Occipital lobe (tissue), 2 donors: ENCODE measurements around the gene CARD19. TPM values are rescaled to one million over a fixed set of nuclear protein-coding genes. Genes with fewer than 3 reads are reported as not detected.

Experiments
- DNase-seq: peaks from one replicate; lab custom pipeline; 2025; lab: John Stamatoyannopoulos, UW
- total RNA-seq: library from RNA; depleted of rRNA; stranded (reverse); fragments of >200 nt; gene quantifications from one replicate; pipeline ENCODE4 v1.2.3, GENCODE V29; 2014

CARD19 gene
- total RNA-seq, 1 donor from 2014 or later = 15.3 TPM

- no peak for DNase-seq
Measured at GRCh38 chr9:93117924-93118862, 22.2 kb downstream of the CARD19 start.

GRCh38 chr9:93118863-93119702 is 23.1 kb downstream of the CARD19 start:
- DNase-seq = no peak

GRCh38 chr9:93119703-93119952 is 23.6 kb downstream of the CARD19 start:
- no peak for DNase-seq

DNA sequence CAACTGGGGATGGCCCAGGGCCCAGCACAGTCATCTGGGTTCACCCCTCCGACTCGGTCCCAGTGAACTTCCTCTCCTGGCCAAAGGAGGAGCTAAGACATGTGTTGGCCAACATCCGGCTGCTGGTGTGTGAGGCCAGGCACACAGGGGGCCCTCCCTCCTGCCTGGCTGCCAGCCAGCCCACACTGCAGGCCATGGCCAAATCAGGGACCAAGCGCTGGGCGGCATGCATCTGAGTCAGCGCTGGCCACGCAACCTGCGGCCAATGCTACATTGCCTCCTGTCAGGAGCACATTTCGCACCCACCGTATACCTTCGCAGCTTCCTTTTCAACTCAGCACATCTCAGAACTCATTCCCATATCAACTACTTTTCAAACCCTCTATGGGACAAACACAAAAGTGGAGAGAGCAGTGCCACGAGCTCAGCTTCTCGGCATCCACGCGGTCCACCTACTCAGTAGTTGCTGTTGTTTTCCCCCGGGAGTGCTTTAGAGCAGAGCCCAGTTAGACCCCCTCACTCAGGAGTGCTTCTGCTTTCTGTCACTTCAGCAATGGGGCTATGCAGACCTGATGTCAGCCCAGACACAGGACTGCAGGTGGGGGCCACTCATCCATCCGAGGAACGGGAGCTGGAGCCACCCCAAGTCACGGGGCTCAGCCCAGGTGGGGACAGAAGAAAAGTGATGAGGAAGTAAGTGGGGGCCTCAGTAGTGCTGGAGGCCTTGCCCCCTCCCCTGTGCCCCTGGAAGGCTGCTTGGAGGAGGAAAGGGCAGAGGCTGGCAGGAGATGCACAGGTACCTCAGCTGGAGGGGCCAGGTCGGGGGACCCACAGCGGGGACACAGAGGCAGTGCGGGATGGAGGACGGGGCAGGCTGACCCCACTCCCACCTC is 24.2 kb downstream of the CARD19 start:
- DNase-seq = peak; percentile 48

- DNase-seq = no peak
Measured at GRCh38 chr9:93120846-93121315, 24.9 kb downstream of the CARD19 start.

DNA sequence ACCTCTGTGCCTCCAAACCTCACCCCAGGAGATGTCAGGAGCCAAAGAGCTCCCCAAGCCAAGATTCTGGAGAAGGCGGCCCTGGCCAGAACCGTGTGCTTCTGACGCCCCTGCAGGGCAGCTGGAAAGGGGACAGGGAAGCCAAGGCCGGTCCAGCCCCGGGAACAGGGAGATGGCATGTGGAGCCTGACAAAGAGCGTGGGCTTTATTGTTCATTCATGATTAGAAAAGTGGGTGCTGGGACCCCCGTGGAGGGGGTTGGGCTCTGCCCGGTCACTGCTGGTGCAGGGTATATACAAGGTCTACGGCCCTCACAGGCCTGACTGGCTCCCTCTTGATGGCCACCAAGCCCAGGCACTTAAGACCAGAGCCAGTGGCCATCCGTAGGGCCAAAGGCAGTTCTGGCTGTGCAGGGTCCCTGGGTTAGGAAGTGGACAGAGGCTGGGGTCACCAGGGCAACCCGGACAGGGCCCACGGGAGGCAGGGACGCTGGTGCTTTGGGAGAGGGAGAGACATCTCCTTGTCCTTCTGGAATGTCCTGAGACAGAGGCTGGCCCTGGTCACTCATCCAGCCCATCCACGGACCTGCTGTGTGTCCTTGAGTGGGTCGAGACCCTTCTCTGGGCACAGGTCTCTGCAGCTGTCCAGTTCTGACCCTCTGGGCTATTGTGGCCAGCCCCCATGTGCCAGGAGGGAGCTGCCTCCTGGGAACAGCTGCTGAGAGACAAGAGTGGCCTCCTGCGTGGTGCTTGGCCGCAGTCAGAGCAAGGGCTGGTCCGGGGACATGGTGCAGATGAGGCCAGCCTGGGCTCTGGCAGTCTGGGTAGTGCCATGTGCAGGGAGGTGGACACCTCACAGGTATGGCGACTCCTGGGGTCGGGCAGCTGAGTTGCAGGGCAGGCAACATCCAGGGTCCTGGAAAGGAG is 25.6 kb downstream of the CARD19 start:
- no peak for DNase-seq

GRCh38 chr9:93122721-93123221 is 26.8 kb downstream of the CARD19 start:
- DNase-seq = no peak

- no peak for DNase-seq
Measured at GRCh38 chr9:93123561-93124283, 27.7 kb downstream of the CARD19 start.

GRCh38 chr9:93124793-93125192 is 28.8 kb downstream of the CARD19 start:
- no peak for DNase-seq

GRCh38 chr9:93125331-93125894 is 29.4 kb downstream of the CARD19 start:
- DNase-seq = no peak

DNA sequence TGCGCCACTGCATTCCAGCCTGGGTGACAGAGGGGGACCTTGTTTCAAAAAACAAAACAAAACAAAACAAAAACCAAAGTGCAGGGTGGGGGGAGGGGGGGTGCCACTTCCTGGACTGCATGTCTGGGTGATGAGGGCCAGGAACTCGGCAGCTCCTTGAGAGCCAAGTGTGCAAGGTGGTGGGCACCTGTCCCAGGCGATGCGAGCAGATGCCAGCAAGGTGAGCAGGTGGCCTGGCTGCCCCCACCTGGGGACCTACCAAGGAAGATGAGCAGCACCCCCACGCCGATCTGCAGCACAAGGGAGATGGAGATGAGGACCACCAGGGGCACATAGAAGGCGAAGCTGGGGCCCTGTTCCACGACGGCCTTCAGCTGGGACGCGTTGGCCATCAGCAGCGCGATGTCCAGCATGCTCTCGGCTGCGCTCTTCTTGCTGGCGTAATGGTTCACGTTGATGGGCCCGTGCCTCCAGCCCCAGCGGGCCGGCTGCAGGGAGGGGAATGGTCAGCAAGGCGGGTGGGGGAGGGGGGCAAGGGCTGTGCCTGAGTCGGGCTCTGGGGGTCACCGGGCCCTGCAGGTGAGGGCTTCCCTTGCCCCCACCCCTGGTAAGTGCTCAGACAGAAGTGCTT is 30.2 kb downstream of the CARD19 start:
- DNase-seq = no peak

- DNase-seq = no peak
Measured at GRCh38 chr9:93126825-93127368, 30.9 kb downstream of the CARD19 start.

GRCh38 chr9:93127395-93127911 is 31.4 kb downstream of the CARD19 start:
- no peak for DNase-seq

DNA sequence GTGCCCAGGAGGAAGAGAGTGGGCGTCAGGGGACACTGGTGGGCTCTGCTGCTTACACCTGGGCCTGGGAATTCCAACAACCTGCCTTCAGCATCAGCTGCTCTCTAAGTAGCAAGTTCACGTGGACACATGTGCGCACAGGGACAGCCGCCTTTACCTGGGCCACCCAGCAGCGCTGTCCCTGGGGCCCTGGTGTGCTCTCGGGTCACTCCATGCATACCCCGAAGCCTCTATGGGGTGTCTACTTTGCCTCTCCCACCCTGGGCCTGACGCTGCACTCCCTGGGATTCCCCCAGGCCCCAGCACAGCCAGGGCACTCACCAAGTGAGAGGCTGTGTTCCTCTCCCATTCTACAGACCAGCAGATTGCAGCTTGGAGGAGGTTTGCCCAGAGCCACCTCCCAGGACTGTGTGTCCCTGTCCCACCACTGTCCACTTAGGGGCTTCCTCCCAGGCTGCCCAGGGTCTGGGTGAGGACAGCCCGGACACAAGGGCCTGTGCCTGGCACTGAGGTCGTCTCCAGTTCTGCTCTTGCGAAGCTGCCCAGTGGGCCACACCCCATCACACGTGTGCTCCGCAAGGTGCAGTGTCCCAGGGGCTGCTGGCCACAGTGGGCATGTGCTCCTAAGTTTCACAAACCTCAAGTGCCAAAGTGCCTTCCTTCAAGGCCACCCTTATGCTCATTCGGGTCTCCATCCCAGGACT is 32.1 kb downstream of the CARD19 start:
- DNase-seq = no peak

GRCh38 chr9:93128715-93129224 is 32.8 kb downstream of the CARD19 start:
- no peak for DNase-seq

DNA sequence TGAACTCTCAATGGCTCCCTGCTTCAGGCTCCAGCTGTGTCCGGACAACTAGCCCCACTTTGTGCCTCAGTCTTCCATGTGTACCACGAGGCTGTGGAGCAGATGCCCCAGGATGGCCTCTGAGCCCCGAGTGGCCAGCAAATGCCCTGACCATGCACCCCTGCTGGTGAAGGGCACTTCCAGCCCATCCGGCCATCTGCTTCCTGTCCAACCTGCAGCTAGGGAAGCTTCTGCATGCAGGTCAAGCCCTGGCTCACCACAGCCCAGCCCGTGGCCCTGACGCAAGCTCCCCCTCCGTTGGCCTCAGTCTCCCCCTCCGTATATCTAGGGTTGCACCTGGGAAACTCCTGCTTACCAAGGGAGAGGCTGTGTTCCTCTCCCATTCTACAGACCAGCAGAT is 33.3 kb downstream of the CARD19 start:
- DNase-seq = no peak
